GM21526 (cell line): Measurements from ENCODE around the gene MYCBPAP.

ENCODE experiments used
- ATAC-seq: cut with Tn5 transposase; IDR thresholded peaks from one replicate; pipeline ENCODE4 v1.9.1; 2021; ENCODE audit warnings: moderate library complexity; ENCODE audit not compliant: unreplicated experiment, low FRiP score

Gene MYCBPAP

GRCh38 chr17:50549969-50550368, 41.7 kb downstream of the MYCBPAP start:
- no peak for ATAC-seq

- no peak for ATAC-seq
These were observed 42.6 kb downstream of the MYCBPAP start for GRCh38 chr17:50550661-50551432.

GRCh38 chr17:50551433-50551815, 43.2 kb downstream of the MYCBPAP start:
- ATAC-seq = no peak

- no peak for ATAC-seq
These were observed 43.6 kb downstream of the MYCBPAP start for GRCh38 chr17:50551884-50552283.

GRCh38 chr17:50554201-50554600, 46.0 kb downstream of the MYCBPAP start:
- no peak for ATAC-seq

GRCh38 chr17:50556803-50557202, 48.6 kb downstream of the MYCBPAP start:
- ATAC-seq = no peak

GRCh38 chr17:50557630-50558029, 49.4 kb downstream of the MYCBPAP start:
- no peak for ATAC-seq

GRCh38 chr17:50558091-50558490, 49.9 kb downstream of the MYCBPAP start:
- no peak for ATAC-seq

- no peak for ATAC-seq
These were observed 50.3 kb downstream of the MYCBPAP start for GRCh38 chr17:50558581-50558940.

- ATAC-seq = no peak
These were observed 50.8 kb downstream of the MYCBPAP start for GRCh38 chr17:50558941-50559614.

- ATAC-seq = no peak
These were observed 51.5 kb downstream of the MYCBPAP start for GRCh38 chr17:50559674-50560184.

GRCh38 chr17:50560185-50560824, 52.1 kb downstream of the MYCBPAP start, which contains the start of gene CACNA1G:
Gene CACNA1G (plus strand): TSS chr17:50560715. CDS start chr17:50561460, 745 bp downstream.
- ATAC-seq = peak; percentile 87

- ATAC-seq = no peak
These were observed 52.9 kb downstream of the MYCBPAP start for GRCh38 chr17:50560931-50561745.

GRCh38 chr17:50561746-50562141, 53.5 kb downstream of the MYCBPAP start:
- no peak for ATAC-seq

GRCh38 chr17:50562242-50563091, 54.2 kb downstream of the MYCBPAP start:
- ATAC-seq = no peak

- ATAC-seq = no peak
These were observed 54.9 kb downstream of the MYCBPAP start for GRCh38 chr17:50563092-50563511.

GRCh38 chr17:50564916-50565315, 56.7 kb downstream of the MYCBPAP start:
- no peak for ATAC-seq

- ATAC-seq = no peak
These were observed 57.4 kb downstream of the MYCBPAP start for GRCh38 chr17:50565402-50566350.
